ENCODE data around the gene PSMD4. TPM values are rescaled to one million over a fixed set of nuclear protein-coding genes. Genes with fewer than 3 reads are reported as not detected.

The PSMD4 gene
- total and polyA plus RNA-seq, 8 donors, result 104 to 158 (median 149) TPM

DNA sequence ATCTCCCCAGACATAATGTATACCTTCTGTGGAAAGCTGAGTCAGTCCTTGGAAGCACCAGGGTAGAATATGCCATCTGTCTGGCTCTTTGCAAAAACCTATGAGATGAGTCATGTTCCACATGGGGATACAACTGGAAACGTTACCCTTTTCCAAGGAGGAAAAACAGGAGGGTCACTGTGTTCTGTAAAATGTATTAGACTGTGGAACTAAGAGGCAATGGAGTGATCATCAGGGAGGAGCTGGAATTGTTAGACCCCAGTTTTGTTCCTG, 16.1 kb upstream of the PSMD4 start:
- Histone ChIP-seq H3K4me1 (no peaks in the 10 kb centered on the region), H3K36me3 (peaks cover 0 to 100% of the 10 kb centered on the region in 2 donors)
- TF ChIP-seq, protein P1, sequence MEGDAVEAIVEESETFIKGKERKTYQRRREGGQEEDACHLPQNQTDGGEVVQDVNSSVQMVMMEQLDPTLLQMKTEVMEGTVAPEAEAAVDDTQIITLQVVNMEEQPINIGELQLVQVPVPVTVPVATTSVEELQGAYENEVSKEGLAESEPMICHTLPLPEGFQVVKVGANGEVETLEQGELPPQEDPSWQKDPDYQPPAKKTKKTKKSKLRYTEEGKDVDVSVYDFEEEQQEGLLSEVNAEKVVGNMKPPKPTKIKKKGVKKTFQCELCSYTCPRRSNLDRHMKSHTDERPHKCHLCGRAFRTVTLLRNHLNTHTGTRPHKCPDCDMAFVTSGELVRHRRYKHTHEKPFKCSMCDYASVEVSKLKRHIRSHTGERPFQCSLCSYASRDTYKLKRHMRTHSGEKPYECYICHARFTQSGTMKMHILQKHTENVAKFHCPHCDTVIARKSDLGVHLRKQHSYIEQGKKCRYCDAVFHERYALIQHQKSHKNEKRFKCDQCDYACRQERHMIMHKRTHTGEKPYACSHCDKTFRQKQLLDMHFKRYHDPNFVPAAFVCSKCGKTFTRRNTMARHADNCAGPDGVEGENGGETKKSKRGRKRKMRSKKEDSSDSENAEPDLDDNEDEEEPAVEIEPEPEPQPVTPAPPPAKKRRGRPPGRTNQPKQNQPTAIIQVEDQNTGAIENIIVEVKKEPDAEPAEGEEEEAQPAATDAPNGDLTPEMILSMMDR (IDR thresholded peaks at IDR 0.05), result no peak

DNA sequence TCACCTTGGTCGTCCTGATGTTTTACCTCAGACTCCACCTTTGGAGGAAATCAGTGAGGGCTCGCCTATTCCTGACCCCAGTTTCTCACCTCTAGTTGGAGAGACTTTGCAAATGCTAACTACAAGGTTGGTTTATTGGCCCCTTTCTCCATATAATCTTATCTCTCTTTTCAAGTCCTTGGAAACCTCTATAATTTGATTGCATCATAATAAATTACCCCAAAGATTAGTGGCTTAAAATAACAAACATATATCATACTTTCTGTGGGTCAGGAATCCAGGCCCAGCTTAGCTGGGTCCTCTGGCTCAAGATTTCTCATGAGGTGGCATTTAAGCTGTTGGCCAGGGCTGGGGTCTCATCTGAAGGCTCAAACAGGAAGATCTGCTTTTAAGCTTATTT, 12.1 kb upstream of the PSMD4 start:
- DNase-seq (no peak), ATAC-seq (no peak)
- H3K4me3 ChIP-seq, result no peak overlapping the region
- H3K27ac ChIP-seq, result no peak overlapping the region
- TF ChIP-seq, protein P1 (IDR thresholded peaks at IDR 0.05), result no peak
- H3K9me3 ChIP-seq, result no peaks in the 10 kb centered on the region
- H3K36me3 ChIP-seq, result peaks cover 0 to 100% of the 10 kb centered on the region in 2 donors
- H3K27me3 ChIP-seq, result no peaks in the 10 kb centered on the region
- no peaks in the 10 kb centered on the region for H3K4me1 ChIP-seq
- intact Hi-C loops (cut with DNase I), result no loop called here

More for the DNA sequence above, 16.1 kb upstream of the PSMD4 start:
- no peaks in the 10 kb centered on the region for H3K9me3 ChIP-seq
- H3K4me3 ChIP-seq, result no peak overlapping the region
- peak; percentile 19 for ATAC-seq
- intact Hi-C loops (cut with DNase I), result no loop called here
- DNase-seq, result no peak
- H3K27me3 ChIP-seq, result no peaks in the 10 kb centered on the region
- no peak overlapping the region for H3K27ac ChIP-seq

DNA sequence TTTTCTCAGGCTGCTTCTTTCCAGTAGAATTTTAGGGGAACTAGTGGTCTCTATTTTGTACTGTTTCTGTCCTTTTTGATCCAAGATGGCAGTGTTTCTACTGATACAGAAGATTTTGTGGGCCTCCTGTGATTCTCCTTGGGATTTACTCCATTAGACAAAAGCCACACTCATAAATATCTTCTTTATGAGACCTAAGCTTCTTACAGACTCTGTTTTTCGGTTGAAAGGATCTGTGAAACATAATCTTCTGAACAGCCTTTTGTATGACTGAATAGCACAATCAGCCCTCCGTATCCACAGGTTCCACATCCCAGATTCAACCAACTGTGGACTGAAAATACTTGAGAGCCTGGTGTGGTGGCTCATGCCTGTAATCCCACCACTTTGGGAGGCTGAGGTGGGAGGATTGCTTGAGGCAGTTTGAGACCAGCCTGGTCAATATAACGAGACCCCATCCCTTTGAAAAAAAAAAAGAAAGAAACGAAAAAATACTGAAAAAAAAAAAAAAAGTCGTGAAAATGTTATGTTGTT, 10.8 kb upstream of the PSMD4 start:
- Histone ChIP-seq H3K4me3 (no peak overlapping the region), H3K4me1 (no peaks in the 10 kb centered on the region), H3K27me3 (no peaks in the 10 kb centered on the region), H3K9me3 (no peaks in the 10 kb centered on the region), H3K36me3 (peaks cover 0 to 100% of the 10 kb centered on the region in 2 donors), H3K27ac (no peak overlapping the region)
- ATAC-seq, result no peak
- TF ChIP-seq, protein P1 (IDR thresholded peaks at IDR 0.05), result no peak
- no peak for DNase-seq
- intact Hi-C loops (cut with DNase I), result no loop called here

DNA sequence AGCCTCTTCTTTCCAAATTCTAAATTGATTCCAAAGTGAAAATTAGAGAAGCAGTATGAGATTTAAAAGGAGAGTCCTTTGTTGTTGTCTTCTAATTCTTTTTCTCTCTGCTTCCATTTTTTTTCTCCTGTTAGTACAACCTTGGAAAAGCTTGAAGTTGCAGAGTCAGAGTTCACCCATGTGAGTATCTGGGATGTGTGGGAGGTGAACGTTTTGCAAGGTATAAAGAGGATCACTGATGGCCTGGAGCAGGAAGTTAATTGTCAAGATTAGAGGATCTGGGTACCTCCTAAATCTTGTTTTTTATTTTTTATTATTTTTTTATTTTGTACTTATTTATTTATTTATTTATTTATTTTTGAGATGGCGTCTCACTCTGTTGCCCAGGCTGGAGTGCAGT, 7.7 kb upstream of the PSMD4 start:
- no peak for ATAC-seq
- H3K4me3 ChIP-seq, result no peak overlapping the region
- DNase-seq, result no peak
- H3K4me1 ChIP-seq, result no peaks in the 10 kb centered on the region
- H3K27me3 ChIP-seq, result no peaks in the 10 kb centered on the region
- no peak overlapping the region for H3K27ac ChIP-seq
- intact Hi-C loops (cut with DNase I), result no loop called here
- no peaks in the 10 kb centered on the region for H3K9me3 ChIP-seq
- H3K36me3 ChIP-seq, result peaks cover 0 to 83% of the 10 kb centered on the region in 2 donors
- TF ChIP-seq, protein P1 (IDR thresholded peaks at IDR 0.05), result no peak

DNA sequence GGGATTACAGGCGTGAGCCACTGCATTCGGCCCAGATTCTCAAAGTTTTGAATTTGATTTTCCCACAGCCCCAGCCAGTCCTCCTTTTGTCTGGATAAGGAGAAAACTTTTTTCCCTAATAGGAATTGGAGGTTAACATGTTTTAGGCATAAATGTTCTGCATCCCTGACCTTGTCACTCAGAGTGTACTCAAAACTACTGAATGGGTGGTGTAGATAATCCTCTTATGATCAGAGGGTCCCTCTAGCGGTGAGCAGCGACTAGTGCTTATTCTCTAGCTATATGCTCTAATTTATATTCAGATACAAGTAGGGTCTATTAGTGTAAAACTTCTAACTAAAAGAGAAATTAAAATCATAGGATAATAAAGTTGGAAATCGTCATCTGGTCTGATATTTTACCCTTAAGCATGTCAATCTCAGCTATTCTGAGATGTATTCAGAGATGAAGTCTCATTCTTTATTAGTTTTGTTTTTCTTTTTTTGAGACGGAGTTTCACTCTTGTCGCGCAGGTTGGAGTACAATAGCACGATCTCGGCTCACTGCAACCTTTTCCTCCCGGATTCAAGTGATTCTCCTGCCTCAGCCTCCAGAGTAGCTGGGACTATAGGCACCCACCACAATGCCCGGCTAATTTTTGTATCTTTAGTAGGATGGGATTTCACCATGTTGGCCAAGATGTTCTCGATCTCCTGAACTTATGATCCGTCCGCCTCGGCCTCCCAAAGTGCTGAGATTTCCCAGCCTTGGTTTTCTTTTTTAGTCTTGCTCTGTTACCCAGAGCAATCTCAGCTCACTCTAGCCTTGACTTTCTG, 2.7 kb upstream of the PSMD4 start:
- intact Hi-C loops (cut with DNase I), result loop anchor here in 1 of 2 donors (10.0 kb wide), 1 partner anchor 57 kb away; the partner anchor contains the start of genes PIP5K1A and VPS72
- Histone ChIP-seq H3K4me3 (no peak overlapping the region), H3K4me1 (peaks cover 11 to 16% of the 10 kb centered on the region in 2 donors), H3K36me3 (peaks cover 0 to 33% of the 10 kb centered on the region in 2 donors), H3K27ac (no peak overlapping the region), H3K9me3 (no peaks in the 10 kb centered on the region), H3K27me3 (no peaks in the 10 kb centered on the region)
- TF ChIP-seq, protein P1 (IDR thresholded peaks at IDR 0.05), result peak; percentile 72 to 83
- ATAC-seq (peak; percentile 62), DNase-seq (peak in 3 of 4 donors; percentile 50 to 74 (median 60))

Data from left lung (tissue), 10 donors.